Keratinocyte (primary cell): ENCODE results near the gene CARD9. TPM values are rescaled to one million over a fixed set of nuclear protein-coding genes. Genes with fewer than 3 reads are reported as not detected.

Experiments
- DNase-seq: peaks from one replicate; pipeline ENCODE4 v3.0.0-alpha.2; 2011; ENCODE audit warnings: low read depth, missing footprints, low spot score
- FAIRE-seq: peaks from 2 replicates; lab custom pipeline; 2011; peaks lifted over from hg19 to GRCh38; lab: Jason Lieb, UNC
- H2AFZ ChIP-seq: 2 replicates; pipeline ENCODE4 v1.6.0; 2012; ENCODE audit warnings: low read length, control low read depth, inconsistent platforms; ENCODE audit not compliant: control insufficient read depth
- H3K27ac ChIP-seq: 2 replicates; pipeline ENCODE4 v1.5.1; 2011; ENCODE audit warnings: low read length; ENCODE audit not compliant: control insufficient read depth, insufficient read depth
- H3K27me3 ChIP-seq: 3 replicates; pipeline ENCODE4 v1.6.0; 2011; ENCODE audit warnings: low read length; ENCODE audit not compliant: control insufficient read depth, insufficient read depth; ENCODE audit errors: extremely low read depth
- H3K36me3 ChIP-seq, 2 experiments: 2 replicates in 1 of 2; 3 replicates in 1 of 2; pipeline ENCODE4 v1.5.1; 2011; ENCODE audit warnings: low read length in 2 of 2, mild to moderate bottlenecking in 1 of 2; ENCODE audit not compliant: control insufficient read depth in 2 of 2, insufficient read depth in 2 of 2; ENCODE audit errors: extremely low read depth in 1 of 2
- H3K4me1 ChIP-seq: 3 replicates; pipeline ENCODE4 v1.5.1; 2011; ENCODE audit warnings: low read length; ENCODE audit not compliant: control insufficient read depth, insufficient read depth; ENCODE audit errors: extremely low read depth
- H3K4me2 ChIP-seq: 3 replicates; pipeline ENCODE4 v1.6.0; 2011; ENCODE audit warnings: low read depth, low read length; ENCODE audit not compliant: control insufficient read depth, insufficient read depth; ENCODE audit errors: extremely low read depth
- H3K4me3 ChIP-seq, 3 experiments: fragments of 200-600 bp in 1 of 3; sonication (generic) in 1 of 3; 2 replicates in 2 of 3; 3 replicates in 1 of 3; pipeline ENCODE4 v1.5.1; 2011 to 2016; ENCODE audit warnings: low read length in 3 of 3, mild to moderate bottlenecking in 3 of 3, control low read depth in 2 of 3, inconsistent platforms in 1 of 3, low read depth in 1 of 3, mixed read lengths in 1 of 3, mixed run types in 1 of 3, moderate library complexity in 1 of 3; ENCODE audit not compliant: control insufficient read depth in 2 of 3, insufficient read depth in 2 of 3; ENCODE audit errors: extremely low read depth in 1 of 3
- H3K79me2 ChIP-seq: 2 replicates; pipeline ENCODE4 v1.6.0; 2012; ENCODE audit warnings: low read length; ENCODE audit not compliant: control insufficient read depth, insufficient read depth
- H3K9ac ChIP-seq: 3 replicates; pipeline ENCODE4 v1.6.0; 2011; ENCODE audit warnings: low read length; ENCODE audit not compliant: control insufficient read depth, insufficient read depth; ENCODE audit errors: extremely low read depth
- H3K9me1 ChIP-seq: 3 replicates; pipeline ENCODE4 v1.6.0; 2011; ENCODE audit warnings: low read length; ENCODE audit not compliant: control insufficient read depth, insufficient read depth; ENCODE audit errors: extremely low read depth
- H3K9me3 ChIP-seq: 2 replicates; pipeline ENCODE4 v1.5.1; 2012; ENCODE audit warnings: low read depth, low read length; ENCODE audit not compliant: control insufficient read depth
- H4K20me1 ChIP-seq: 3 replicates; pipeline ENCODE4 v1.6.0; 2011; ENCODE audit warnings: low read length; ENCODE audit not compliant: control insufficient read depth, insufficient read depth; ENCODE audit errors: extremely low read depth
- EZH2 ChIP-seq: IDR thresholded peaks from one replicate; pipeline ENCODE4 v1.6.1; 2012; ENCODE audit warnings: inconsistent platforms, mild to moderate bottlenecking, low read length, moderate library complexity
- dilution Hi-C: fragments of 300-500 bp; cut with MboI; formaldehyde crosslinking; loops from one replicate; pipeline ENCODE4 v1.7.0; 2020; ENCODE audit warnings: low sequenced_read_pairs; ENCODE audit not compliant: extremely low pct_ligation_motif_present
- polyA plus RNA-seq, 5 experiments: library from polyadenylated mRNA; depleted of rRNA in 3 of 5; stranded (reverse) in 3 of 5; stranded (forward) in 1 of 5; unstranded in 1 of 5; fragments of >200 nt; gene quantifications; 1 replicate in 1 of 5; 2 replicates in 3 of 5; 3 replicates in 1 of 5; pipeline versions ENCODE4 v1.2.1 to v1.2.3, GENCODE V29; 2011 to 2012; ENCODE audit warnings: missing spikeins in 2 of 5, low read depth in 1 of 5, low replicate concordance in 1 of 5
- TF ChIP-seq, protein P1 (sequence below), 3 experiments: IDR thresholded peaks in 1 of 3; conservative IDR thresholded peaks in 1 of 3; optimal IDR thresholded peaks in 1 of 3; 2 replicates in 2 of 3; 3 replicates in 1 of 3; pipeline versions ENCODE3 to v1.5.1; 2011; ENCODE audit warnings: low read length in 3 of 3, mild to moderate bottlenecking in 3 of 3, moderate library complexity in 2 of 3, control low read depth in 1 of 3, inconsistent platforms in 1 of 3; ENCODE audit not compliant: insufficient read depth in 2 of 3; ENCODE audit errors: extremely low read depth in 1 of 3

CARD9 gene
- polyA plus RNA-seq, 1 donor (not counting 4 experiments of a cell fraction or from before 2014, with no cell fraction given) = 0.07 TPM

GRCh38 chr9:136355616-136356557 is 17.6 kb downstream of the CARD9 start:
- TF ChIP-seq, protein P1, sequence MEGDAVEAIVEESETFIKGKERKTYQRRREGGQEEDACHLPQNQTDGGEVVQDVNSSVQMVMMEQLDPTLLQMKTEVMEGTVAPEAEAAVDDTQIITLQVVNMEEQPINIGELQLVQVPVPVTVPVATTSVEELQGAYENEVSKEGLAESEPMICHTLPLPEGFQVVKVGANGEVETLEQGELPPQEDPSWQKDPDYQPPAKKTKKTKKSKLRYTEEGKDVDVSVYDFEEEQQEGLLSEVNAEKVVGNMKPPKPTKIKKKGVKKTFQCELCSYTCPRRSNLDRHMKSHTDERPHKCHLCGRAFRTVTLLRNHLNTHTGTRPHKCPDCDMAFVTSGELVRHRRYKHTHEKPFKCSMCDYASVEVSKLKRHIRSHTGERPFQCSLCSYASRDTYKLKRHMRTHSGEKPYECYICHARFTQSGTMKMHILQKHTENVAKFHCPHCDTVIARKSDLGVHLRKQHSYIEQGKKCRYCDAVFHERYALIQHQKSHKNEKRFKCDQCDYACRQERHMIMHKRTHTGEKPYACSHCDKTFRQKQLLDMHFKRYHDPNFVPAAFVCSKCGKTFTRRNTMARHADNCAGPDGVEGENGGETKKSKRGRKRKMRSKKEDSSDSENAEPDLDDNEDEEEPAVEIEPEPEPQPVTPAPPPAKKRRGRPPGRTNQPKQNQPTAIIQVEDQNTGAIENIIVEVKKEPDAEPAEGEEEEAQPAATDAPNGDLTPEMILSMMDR (optimal IDR thresholded peaks at IDR 0.05 in 1 of 3, IDR thresholded peaks at IDR 0.05 in 1 of 3, conservative IDR thresholded peaks at IDR 0.05 in 1 of 3; ENCODE audit: extremely low read depth in 1 of 3, insufficient read depth in 2 of 3, low read length in 3 of 3) = no peak
- no peak for TF ChIP-seq EZH2
- DNase-seq = no peak
- Histone ChIP-seq H3K9ac (no peak overlapping the region), H4K20me1 (no peaks in the 10 kb centered on the region), H3K27ac (no peak overlapping the region), H3K36me3 (no peaks in the 10 kb centered on the region), H3K4me2 (no peak overlapping the region), H3K9me1 (no peaks in the 10 kb centered on the region), H3K27me3 (no peaks in the 10 kb centered on the region), H3K9me3 (no peaks in the 10 kb centered on the region), H3K4me1 (peaks cover 3% of the 10 kb centered on the region), H3K4me3 (no peak overlapping the region), H3K79me2 (no peaks in the 10 kb centered on the region), H2AFZ (no peak overlapping the region)
- FAIRE-seq = no peak
- dilution Hi-C loops = no loop called here

DNA sequence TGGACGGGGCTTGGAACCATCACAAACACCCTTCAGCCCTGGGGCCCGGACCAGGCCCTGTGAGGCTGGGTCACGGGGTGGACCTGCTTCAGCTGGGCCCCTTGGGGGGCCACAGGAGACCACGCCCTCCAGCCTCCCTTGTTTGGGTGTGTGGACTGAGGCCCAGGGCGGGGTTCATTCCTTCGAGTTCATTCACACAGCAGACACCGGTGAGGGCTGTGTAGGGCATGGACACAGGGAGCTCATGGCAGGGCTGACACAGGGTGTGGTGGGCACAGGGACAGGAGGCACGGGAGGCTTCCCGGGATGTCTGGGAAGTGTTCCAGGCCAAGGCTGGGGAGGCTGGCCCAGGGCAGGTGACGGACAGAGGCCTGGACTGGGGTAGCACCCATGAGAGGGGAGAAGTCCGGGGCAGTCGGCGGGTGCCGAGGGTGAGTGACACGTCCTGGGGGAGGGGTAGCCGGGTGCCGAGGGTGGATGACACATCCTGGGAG is 18.8 kb downstream of the CARD9 start:
- no peak for DNase-seq
- dilution Hi-C loops = no loop called here
- no peak overlapping the region for H3K9ac ChIP-seq

More for the DNA sequence above, 18.8 kb downstream of the CARD9 start:
- H3K9me1 ChIP-seq = no peaks in the 10 kb centered on the region
- H3K27me3 ChIP-seq = no peaks in the 10 kb centered on the region
- no peak overlapping the region for H3K4me3 ChIP-seq
- H3K4me1 ChIP-seq = peaks cover 3% of the 10 kb centered on the region
- no peak overlapping the region for H3K27ac ChIP-seq
- H3K36me3 ChIP-seq = no peaks in the 10 kb centered on the region
- H3K79me2 ChIP-seq = no peaks in the 10 kb centered on the region
- no peak overlapping the region for H2AFZ ChIP-seq
- no peaks in the 10 kb centered on the region for H4K20me1 ChIP-seq
- H3K4me2 ChIP-seq = no peak overlapping the region
- H3K9me3 ChIP-seq = no peaks in the 10 kb centered on the region
- no peak for FAIRE-seq
- TF ChIP-seq, protein P1 (optimal IDR thresholded peaks at IDR 0.05 in 1 of 3, IDR thresholded peaks at IDR 0.05 in 1 of 3, conservative IDR thresholded peaks at IDR 0.05 in 1 of 3; ENCODE audit: extremely low read depth in 1 of 3, insufficient read depth in 2 of 3, low read length in 3 of 3) = no peak
- TF ChIP-seq EZH2 = no peak
